ENCODE measurements around the gene CYTIP.
A peak's percentile ranks its signal among the peaks of the same experiment; 100 is the strongest.

The CYTIP gene

DNA sequence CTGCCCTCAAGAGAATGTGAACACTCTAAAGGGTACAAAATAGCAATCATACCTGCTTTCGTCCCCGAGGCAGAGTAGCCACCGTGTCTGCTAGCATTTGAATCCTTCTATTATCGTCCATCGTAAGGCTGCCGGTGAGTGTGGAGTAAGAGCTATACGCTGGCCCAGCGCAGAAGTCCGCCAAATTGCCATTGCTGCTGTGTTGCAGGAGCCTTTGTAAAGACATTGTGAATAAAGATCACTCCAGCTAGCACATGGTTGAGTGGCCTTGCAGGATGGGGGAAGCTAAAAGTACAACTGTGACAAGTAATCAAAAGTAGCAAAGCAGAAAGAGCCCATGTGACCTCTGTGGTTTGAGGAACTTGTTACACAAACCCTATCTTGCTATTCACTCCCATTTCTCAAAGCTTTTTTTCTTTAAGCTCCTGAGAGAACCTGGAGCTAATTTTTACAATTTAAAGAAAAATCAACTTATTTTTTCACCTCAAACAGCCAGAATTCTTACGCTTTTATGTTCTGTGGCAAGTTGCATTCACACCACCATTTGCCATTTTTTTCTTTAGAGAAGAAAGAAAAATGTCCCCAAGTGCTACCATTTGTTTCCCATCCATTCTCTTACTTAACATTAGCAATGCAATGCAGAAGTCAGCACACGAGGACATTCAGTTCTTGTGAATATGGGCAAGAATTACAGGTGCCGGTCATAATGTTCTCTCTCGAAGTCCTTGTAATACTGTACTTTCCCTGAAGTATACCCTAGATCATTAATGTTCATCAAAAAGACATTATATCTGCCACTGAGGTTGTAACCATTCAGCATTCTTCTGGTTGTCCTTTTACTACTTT is at the start of gene CYTIP:
TSS of gene CYTIP (minus strand) at position 295 of the 846 bp plus-strand sequence. CDS start at position 226, 69 bp downstream.
- no peak for DNase-seq

- peak; percentile 58 to 60 for DNase-seq
Observed at GRCh38 chr2:157492189-157492773, 48.4 kb upstream of the CYTIP start.

GRCh38 chr2:157489983-157490382 is 46.1 kb upstream of the CYTIP start:
- no peak for DNase-seq

GRCh38 chr2:157488877-157489276 is 45.0 kb upstream of the CYTIP start:
- DNase-seq, result no peak

DNA sequence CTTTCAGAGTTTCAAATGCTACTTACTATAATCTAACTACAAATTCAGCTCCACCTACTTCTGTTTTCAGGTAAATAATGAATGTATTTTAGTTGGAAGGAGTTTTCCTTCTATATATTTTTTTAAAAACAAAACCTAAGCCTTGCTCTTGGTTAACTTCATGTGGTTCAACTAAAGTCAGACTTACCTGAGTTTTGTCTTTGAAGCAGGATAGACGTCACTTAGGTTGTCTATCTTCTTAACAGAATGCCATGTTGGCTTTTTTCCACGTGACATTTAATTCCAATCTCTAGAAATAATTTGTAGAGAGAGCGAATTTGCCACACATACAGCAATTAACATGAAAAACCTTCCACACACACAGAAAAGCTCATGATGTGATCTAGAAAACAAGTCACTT is 43.9 kb upstream of the CYTIP start:
- DNase-seq, result no peak

DNA sequence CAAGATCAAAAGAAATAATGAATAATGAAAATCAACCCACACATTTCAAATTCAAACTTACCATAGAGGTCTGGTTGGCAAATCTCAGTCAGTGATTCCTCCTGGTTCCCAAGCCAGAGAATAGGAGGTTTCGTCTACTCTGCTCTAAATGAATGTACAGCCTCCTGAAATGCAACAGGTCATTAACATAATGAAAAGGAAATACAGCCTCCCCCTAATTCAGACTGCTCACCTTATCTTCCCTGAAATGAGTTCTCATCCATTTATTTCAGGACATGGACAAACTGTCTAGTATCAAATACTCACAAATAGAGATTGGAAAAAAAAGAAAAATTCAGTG is 43.4 kb upstream of the CYTIP start:
- no peak for DNase-seq

- DNase-seq, result no peak
Observed at GRCh38 chr2:157486596-157487270, 42.8 kb upstream of the CYTIP start.

GRCh38 chr2:157480182-157480961 is 36.5 kb upstream of the CYTIP start:
- DNase-seq, result peak; percentile 44 to 52

- DNase-seq, result no peak
Observed at GRCh38 chr2:157479081-157480027, 35.5 kb upstream of the CYTIP start.

- DNase-seq, result no peak
Observed at GRCh38 chr2:157477919-157478318, 34.0 kb upstream of the CYTIP start.

GRCh38 chr2:157476953-157477709 is 33.2 kb upstream of the CYTIP start:
- DNase-seq, result no peak

DNA sequence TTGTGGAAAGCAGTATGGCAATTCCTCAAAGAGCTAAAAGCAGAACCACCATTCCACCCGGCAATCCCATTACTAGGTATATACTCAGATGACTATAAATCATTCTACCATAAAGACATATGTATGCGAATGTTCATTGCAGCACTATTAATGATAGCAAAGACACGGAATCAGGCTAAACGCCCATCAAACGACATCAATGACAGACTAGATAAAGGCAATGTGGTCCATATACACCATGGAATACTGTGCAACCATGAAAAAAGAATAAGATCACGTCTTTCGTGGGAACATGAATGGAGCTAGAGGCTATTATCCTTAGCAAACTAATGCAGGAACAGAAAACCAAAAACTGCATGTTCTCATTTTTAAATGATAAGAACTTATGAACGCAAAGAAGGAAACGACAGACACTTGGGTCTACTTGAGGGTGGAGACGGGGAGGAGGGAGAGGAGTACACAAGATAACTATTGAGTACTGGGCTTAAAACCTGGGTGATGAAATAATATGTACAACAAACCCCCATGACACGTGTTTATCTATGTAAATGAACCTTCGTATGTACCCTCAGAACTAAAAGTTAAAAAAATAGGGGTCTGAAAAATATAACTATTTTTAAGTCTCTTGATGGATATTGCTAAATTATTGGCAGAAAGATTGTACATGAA is 32.0 kb upstream of the CYTIP start:
- DNase-seq, result no peak

DNA sequence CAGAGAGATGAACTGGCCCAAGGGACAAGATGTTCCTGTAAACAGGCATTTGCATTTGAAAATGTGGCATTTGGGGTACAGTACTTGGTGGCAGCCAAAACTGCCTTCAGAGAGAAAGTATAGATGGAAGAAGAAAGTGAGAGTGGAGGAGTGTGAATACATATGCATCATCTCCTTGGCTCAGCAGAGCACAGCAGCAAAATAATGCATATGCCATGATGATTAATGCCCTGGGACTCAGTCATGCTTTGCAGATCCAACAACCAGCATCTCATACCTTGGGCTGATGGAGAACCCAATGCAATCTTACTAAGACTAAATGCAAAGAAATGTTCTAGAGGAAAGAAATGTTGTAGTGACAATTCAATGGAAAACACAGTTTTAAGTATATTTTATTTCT is 29.7 kb upstream of the CYTIP start:
- no peak for DNase-seq

GRCh38 chr2:157471078-157471477 is 27.2 kb upstream of the CYTIP start:
- DNase-seq, result no peak

GRCh38 chr2:157470321-157470720 is 26.4 kb upstream of the CYTIP start:
- DNase-seq, result no peak

- no peak for DNase-seq
Observed at GRCh38 chr2:157469726-157470125, 25.8 kb upstream of the CYTIP start.

DNA sequence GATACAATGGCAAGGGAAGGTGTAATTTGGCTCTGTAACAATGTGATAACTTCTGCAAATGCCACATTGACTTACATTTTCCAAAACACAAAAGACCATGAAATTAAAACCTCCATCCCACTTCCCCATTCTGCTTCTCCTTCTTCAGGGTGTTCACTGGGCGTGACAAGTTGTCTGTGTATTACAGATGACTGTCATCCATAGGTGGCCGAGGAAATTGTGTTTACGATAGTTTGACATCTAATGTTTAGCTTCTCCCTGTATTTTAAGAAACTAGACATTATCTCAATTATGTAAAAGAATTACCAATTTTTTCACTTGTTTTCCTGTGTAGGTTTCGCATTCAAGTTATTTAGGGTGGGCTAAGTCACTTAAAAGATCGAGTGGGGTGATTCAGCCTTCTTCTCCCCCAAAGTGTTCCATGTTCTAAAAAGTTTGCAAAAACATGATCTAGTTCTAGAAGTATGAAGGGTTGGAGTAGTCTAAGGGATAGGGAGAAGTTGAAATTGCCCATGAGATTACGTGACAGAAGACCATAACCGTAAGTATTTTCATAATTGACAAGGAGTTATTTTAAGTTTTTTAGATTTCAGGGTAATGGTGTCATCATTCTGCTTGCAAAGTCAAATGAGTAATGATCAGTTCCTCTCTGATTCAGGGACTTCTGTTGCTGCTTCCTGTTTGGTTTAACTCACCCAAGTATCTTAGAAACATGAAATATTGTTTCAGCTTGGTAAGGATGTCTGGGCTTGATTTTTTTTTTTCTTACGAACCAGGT is 25.2 kb upstream of the CYTIP start:
- no peak for DNase-seq

DNA sequence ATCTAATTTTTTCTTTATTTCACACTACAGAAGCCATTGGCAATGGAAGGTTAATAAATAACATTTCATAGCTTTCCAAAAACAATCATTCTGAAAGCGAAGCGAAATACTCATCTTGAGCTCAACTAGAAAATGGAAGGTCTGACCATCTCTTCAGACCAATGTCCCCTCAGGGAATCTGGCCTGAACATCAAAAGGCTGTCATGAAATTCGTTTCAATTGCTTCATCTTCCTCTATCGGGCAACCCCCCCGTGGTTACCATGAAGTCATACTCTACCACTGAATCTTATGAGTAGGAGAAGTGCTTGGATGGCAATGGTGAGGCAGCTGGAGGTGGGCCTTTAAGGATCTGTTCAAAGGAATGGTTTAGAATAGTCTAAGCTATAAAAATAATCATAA is 22.9 kb upstream of the CYTIP start:
- DNase-seq, result no peak

GRCh38 chr2:157465554-157465953 is 21.7 kb upstream of the CYTIP start:
- no peak for DNase-seq

GRCh38 chr2:157463002-157463401 is 19.1 kb upstream of the CYTIP start:
- DNase-seq, result no peak

All from stimulated activated CD4-positive, alpha-beta T cell treated with anti-CD3 and anti-CD28 coated beads, Interleukin-2, amount 100 ng/mL, for 48 hours (primary cell).